Stomach smooth muscle (tissue), 2 donors: ENCODE data around the gene SYT6.

Experiments
- H3K27ac ChIP-seq: one replicate; pipeline ENCODE4 v1.7.0; 2013; ENCODE audit warnings: mild to moderate bottlenecking, low read length, inconsistent platforms
- H3K27me3 ChIP-seq, 2 donors: one replicate each; pipeline ENCODE4 v1.7.0; 2013; ENCODE audit warnings: low read length in 2 of 2; ENCODE audit not compliant: insufficient read depth in 2 of 2, control insufficient read depth in 1 of 2
- H3K36me3 ChIP-seq, 2 donors: one replicate each; pipeline ENCODE4 v1.7.0; 2013; ENCODE audit warnings: low read length in 2 of 2; ENCODE audit not compliant: control insufficient read depth in 2 of 2, insufficient read depth in 2 of 2
- H3K4me1 ChIP-seq: one replicate; pipeline ENCODE4 v1.7.0; 2013; ENCODE audit warnings: low read length; ENCODE audit not compliant: control insufficient read depth, insufficient read depth
- H3K4me3 ChIP-seq, 2 donors: one replicate each; pipeline ENCODE4 v1.7.0; 2013; ENCODE audit warnings: low read length in 2 of 2
- H3K9ac ChIP-seq, 2 donors: one replicate each; pipeline ENCODE4 v1.7.0; 2013; ENCODE audit warnings: low read length in 2 of 2, mild to moderate bottlenecking in 1 of 2
- H3K9me3 ChIP-seq, 2 donors: one replicate each; pipeline ENCODE4 v1.7.0; 2013; ENCODE audit warnings: low read length in 2 of 2; ENCODE audit not compliant: control insufficient read depth in 2 of 2
- donor health status: healthy.
- donor health status: Pancreatic carcinoma.

The SYT6 gene

GRCh38 chr1:114105421-114105979, 48.2 kb downstream of the SYT6 start:
- no peaks in the 10 kb centered on the region for H3K27me3 ChIP-seq
- H3K4me1 ChIP-seq = no peaks in the 10 kb centered on the region
- H3K27ac ChIP-seq = no peak overlapping the region
- no peak overlapping the region for H3K9ac ChIP-seq
- no peaks in the 10 kb centered on the region for H3K9me3 ChIP-seq
- no peak overlapping the region for H3K4me3 ChIP-seq
- no peaks in the 10 kb centered on the region for H3K36me3 ChIP-seq

GRCh38 chr1:114104949-114105348, 48.7 kb downstream of the SYT6 start:
- H3K36me3 ChIP-seq = no peaks in the 10 kb centered on the region
- no peak overlapping the region for H3K9ac ChIP-seq
- H3K27ac ChIP-seq = no peak overlapping the region
- no peaks in the 10 kb centered on the region for H3K9me3 ChIP-seq
- H3K27me3 ChIP-seq = no peaks in the 10 kb centered on the region
- H3K4me3 ChIP-seq = no peak overlapping the region
- H3K4me1 ChIP-seq = no peaks in the 10 kb centered on the region

GRCh38 chr1:114103992-114104391, 49.7 kb downstream of the SYT6 start:
- H3K4me3 ChIP-seq = no peak overlapping the region
- H3K9ac ChIP-seq = no peak overlapping the region
- no peak overlapping the region for H3K27ac ChIP-seq
- H3K27me3 ChIP-seq = no peaks in the 10 kb centered on the region
- H3K36me3 ChIP-seq = no peaks in the 10 kb centered on the region
- no peaks in the 10 kb centered on the region for H3K9me3 ChIP-seq
- H3K4me1 ChIP-seq = no peaks in the 10 kb centered on the region

- H3K4me1 ChIP-seq = no peaks in the 10 kb centered on the region
- no peaks in the 10 kb centered on the region for H3K36me3 ChIP-seq
- no peaks in the 10 kb centered on the region for H3K9me3 ChIP-seq
- H3K9ac ChIP-seq = no peak overlapping the region
- H3K27ac ChIP-seq = no peak overlapping the region
- no peaks in the 10 kb centered on the region for H3K27me3 ChIP-seq
- H3K4me3 ChIP-seq = no peak overlapping the region
These were observed 51.5 kb downstream of the SYT6 start for GRCh38 chr1:114102136-114102535.

- Histone ChIP-seq H3K36me3 (no peaks in the 10 kb centered on the region), H3K27ac (no peak overlapping the region), H3K4me3 (no peak overlapping the region), H3K9ac (no peak overlapping the region), H3K4me1 (no peaks in the 10 kb centered on the region), H3K9me3 (no peaks in the 10 kb centered on the region), H3K27me3 (no peaks in the 10 kb centered on the region)
These were observed 53.5 kb downstream of the SYT6 start for GRCh38 chr1:114100148-114100547.

GRCh38 chr1:114099268-114099667, 54.4 kb downstream of the SYT6 start:
- no peaks in the 10 kb centered on the region for H3K9me3 ChIP-seq
- no peak overlapping the region for H3K4me3 ChIP-seq
- H3K9ac ChIP-seq = no peak overlapping the region
- no peaks in the 10 kb centered on the region for H3K27me3 ChIP-seq
- no peak overlapping the region for H3K27ac ChIP-seq
- H3K4me1 ChIP-seq = no peaks in the 10 kb centered on the region
- H3K36me3 ChIP-seq = no peaks in the 10 kb centered on the region

GRCh38 chr1:114097109-114097508, 56.6 kb downstream of the SYT6 start:
- no peak overlapping the region for H3K27ac ChIP-seq
- no peaks in the 10 kb centered on the region for H3K9me3 ChIP-seq
- H3K9ac ChIP-seq = no peak overlapping the region
- no peak overlapping the region for H3K4me3 ChIP-seq
- H3K36me3 ChIP-seq = no peaks in the 10 kb centered on the region
- no peaks in the 10 kb centered on the region for H3K27me3 ChIP-seq
- H3K4me1 ChIP-seq = no peaks in the 10 kb centered on the region

GRCh38 chr1:114094675-114095074, 59.0 kb downstream of the SYT6 start:
- Histone ChIP-seq H3K9ac (no peak overlapping the region), H3K36me3 (no peaks in the 10 kb centered on the region), H3K27me3 (no peaks in the 10 kb centered on the region), H3K4me1 (no peaks in the 10 kb centered on the region), H3K27ac (no peak overlapping the region), H3K9me3 (no peaks in the 10 kb centered on the region), H3K4me3 (no peak overlapping the region)

- H3K27ac ChIP-seq = no peak overlapping the region
These were observed 59.4 kb downstream of the SYT6 start for GRCh38 chr1:114094363-114094634.

GRCh38 chr1:114093624-114094362, 59.9 kb downstream of the SYT6 start:
- H3K4me3 ChIP-seq = no peak overlapping the region
- no peak overlapping the region for H3K27ac ChIP-seq
- no peaks in the 10 kb centered on the region for H3K4me1 ChIP-seq
- H3K36me3 ChIP-seq = no peaks in the 10 kb centered on the region
- no peaks in the 10 kb centered on the region for H3K9me3 ChIP-seq
- no peaks in the 10 kb centered on the region for H3K27me3 ChIP-seq
- H3K9ac ChIP-seq = no peak overlapping the region

More at GRCh38 chr1:114094363-114094634, 59.4 kb downstream of the SYT6 start:
- Histone ChIP-seq H3K4me1 (no peaks in the 10 kb centered on the region), H3K36me3 (no peaks in the 10 kb centered on the region), H3K27me3 (no peaks in the 10 kb centered on the region), H3K4me3 (no peak overlapping the region), H3K9me3 (no peaks in the 10 kb centered on the region), H3K9ac (no peak overlapping the region)

GRCh38 chr1:114092186-114093062, 61.2 kb downstream of the SYT6 start:
- H3K9me3 ChIP-seq = no peaks in the 10 kb centered on the region
- peaks cover 0 to 2% of the 10 kb centered on the region in 2 donors for H3K27me3 ChIP-seq
- no peak overlapping the region for H3K27ac ChIP-seq
- H3K36me3 ChIP-seq = no peaks in the 10 kb centered on the region
- no peak overlapping the region for H3K9ac ChIP-seq
- no peak overlapping the region for H3K4me3 ChIP-seq
- H3K4me1 ChIP-seq = no peaks in the 10 kb centered on the region
